A549 (cell line): ENCODE measurements around the gene POU6F1. TPM values are rescaled to one million over a fixed set of nuclear protein-coding genes. Genes with fewer than 3 reads are reported as not detected.
"Not testable (repeated sequence)": the region's sequence is repeated elsewhere in the genome, so short reads cannot be mapped to it uniquely, and the experiment has no call there.

ENCODE experiments used
- ATAC-seq, 2 experiments: fragments of 200-7000 bp in 1 of 2; fragments of >200 bp in 1 of 2; cut with Nextera tagmentation in 1 of 2; cut with Tn5 transposase in 1 of 2; 3 replicates each; pipeline versions ENCODE4 v1.8.0 to v1.9.1; 2018 to 2020; ENCODE audit warnings: mild to moderate bottlenecking in 1 of 2, moderate library complexity in 1 of 2
- CTCF ChIA-PET: fragments of 300-600 bp; sonication (Branson Sonifier 250); formaldehyde crosslinking; extraction: SDS; loops from one replicate; lab custom pipeline; 2021; ENCODE audit warnings: antibody characterized with exemption, inconsistent platforms; lab: Yijun Ruan, JAX
- POLR2A ChIA-PET: fragments of 350-600 bp; formaldehyde crosslinking; extraction: SDS; loops from one replicate; lab custom pipeline; 2021; ENCODE audit warnings: antibody characterized with exemption, inconsistent platforms; lab: Yijun Ruan, JAX
- DNase-seq, 2 experiments: peaks; one replicate each; pipeline versions ENCODE4 v3.0.0 to v3.0.0-alpha.2; 2011 to 2016; ENCODE audit warnings: low read depth in 1 of 2, low spot score in 1 of 2
- FAIRE-seq: peaks from 2 replicates; lab custom pipeline; 2011; peaks lifted over from hg19 to GRCh38; lab: Jason Lieb, UNC
- H3K27ac ChIP-seq, 2 experiments: fragments of >200 bp; sonication (Bioruptor Twin); formaldehyde crosslinking; 3 replicates each; pipeline ENCODE4 v1.5.1; 2016 to 2017
- H3K4me1 ChIP-seq: fragments of >200 bp; sonication (Bioruptor Twin); formaldehyde crosslinking; 3 replicates; pipeline ENCODE4 v1.6.1; 2016
- H3K4me2 ChIP-seq: fragments of >200 bp; sonication (Bioruptor Twin); formaldehyde crosslinking; 3 replicates; pipeline ENCODE4 v1.6.1; 2016
- H3K4me3 ChIP-seq: fragments of >200 bp; sonication (Bioruptor Twin); formaldehyde crosslinking; 3 replicates; pipeline ENCODE4 v1.5.1; 2016
- H3K9me3 ChIP-seq: fragments of >200 bp; sonication (Bioruptor Twin); formaldehyde crosslinking; 3 replicates; pipeline ENCODE4 v1.6.1; 2016
- CBX8 ChIP-seq: fragments of 200-600 bp; sonication (generic); IDR thresholded peaks from 2 replicates; pipeline ENCODE4 v1.6.1; 2016
- CEBPB ChIP-seq, 2 experiments: fragments of >200 bp in 1 of 2; sonication (Bioruptor Twin) in 1 of 2; formaldehyde crosslinking in 1 of 2; IDR thresholded peaks; 2 replicates each; pipeline ENCODE4 v1.6.1; 2012 to 2016
- CHD4 ChIP-seq: fragments of 200-600 bp; sonication (generic); IDR thresholded peaks from 2 replicates; pipeline ENCODE4 v1.6.1; 2016; ENCODE audit warnings: antibody characterized with exemption, mild to moderate bottlenecking, borderline replicate concordance
- EP300 ChIP-seq, 2 experiments: fragments of >200 bp; sonication (Bioruptor Twin); formaldehyde crosslinking; IDR thresholded peaks; 2 replicates in 1 of 2; 3 replicates in 1 of 2; pipeline ENCODE4 v1.6.1; 2016 to 2017
- FOSB ChIP-seq: fragments of 250-450 bp; sonication (Bioruptor Pico); IDR thresholded peaks from 2 replicates; pipeline ENCODE4 v1.5.0; 2020; ENCODE audit warnings: mild to moderate bottlenecking, moderate library complexity
- GATA3 ChIP-seq: IDR thresholded peaks from 2 replicates; pipeline ENCODE4 v1.6.1; 2012; ENCODE audit warnings: borderline replicate concordance
- HOXB13 ChIP-seq: fragments of 250-450 bp; sonication (Bioruptor Pico); IDR thresholded peaks from 2 replicates; pipeline ENCODE4 v1.5.0; 2020; ENCODE audit warnings: low read depth, mild to moderate bottlenecking, moderate library complexity
- JUN ChIP-seq, 2 experiments: fragments of >200 bp; sonication (Bioruptor Twin); formaldehyde crosslinking; IDR thresholded peaks; 2 replicates in 1 of 2; 3 replicates in 1 of 2; pipeline ENCODE4 v1.6.1; 2016 to 2017
- KDM1A ChIP-seq: fragments of 200-600 bp; sonication (generic); IDR thresholded peaks from 2 replicates; pipeline ENCODE4 v1.6.1; 2016; ENCODE audit warnings: low read depth, mild to moderate bottlenecking
- KDM5A ChIP-seq: fragments of 200-600 bp; sonication (generic); IDR thresholded peaks from 2 replicates; pipeline ENCODE4 v1.6.1; 2016; ENCODE audit warnings: antibody characterized with exemption, mild to moderate bottlenecking
- MAFK ChIP-seq: fragments of 450-650 bp; IDR thresholded peaks from 2 replicates; pipeline ENCODE4 v1.6.1; 2014; ENCODE audit not compliant: partially characterized antibody
- MYC ChIP-seq: IDR thresholded peaks from 2 replicates; pipeline ENCODE4 v1.6.1; 2012; ENCODE audit warnings: mild to moderate bottlenecking, inconsistent platforms, low read length, improper control_type of control experiment, borderline replicate concordance
- NR3C1 ChIP-seq: fragments of >200 bp; sonication (Bioruptor Twin); formaldehyde crosslinking; IDR thresholded peaks from 3 replicates; pipeline ENCODE4 v1.6.1; 2017
- PHF8 ChIP-seq: fragments of 200-600 bp; sonication (generic); IDR thresholded peaks from 2 replicates; pipeline ENCODE4 v1.6.1; 2016; ENCODE audit warnings: low read depth, mild to moderate bottlenecking, antibody characterized with exemption, moderate library complexity, borderline replicate concordance
- POLR2A ChIP-seq: IDR thresholded peaks from 2 replicates; pipeline ENCODE4 v1.6.1; 2012; ENCODE audit warnings: mild to moderate bottlenecking, low read length
- POLR2AphosphoS2 ChIP-seq: conservative IDR thresholded peaks from 2 replicates; pipeline ENCODE4 v1.6.1; 2012; ENCODE audit warnings: low read length, improper control_type of control experiment, inconsistent platforms
- SMC3 ChIP-seq: fragments of >200 bp; sonication (Bioruptor Twin); formaldehyde crosslinking; IDR thresholded peaks from 3 replicates; pipeline ENCODE4 v1.6.1; 2018; ENCODE audit warnings: inconsistent platforms
- TP53 ChIP-seq: fragments of 250-450 bp; sonication (Bioruptor Pico); IDR thresholded peaks from 2 replicates; pipeline ENCODE4 v1.5.0; 2021; ENCODE audit warnings: mild to moderate bottlenecking, moderate library complexity
- ZFP36 ChIP-seq: fragments of 450-650 bp; IDR thresholded peaks from 2 replicates; pipeline ENCODE4 v1.6.1; 2014; ENCODE audit warnings: borderline replicate concordance; ENCODE audit not compliant: partially characterized antibody
- ZNF302 ChIP-seq: fragments of 250-450 bp; sonication (Bioruptor Pico); IDR thresholded peaks from 2 replicates; pipeline ENCODE4 v1.9.0; 2021; ENCODE audit warnings: inconsistent platforms, mild to moderate bottlenecking, moderate library complexity
- WGBS: methylation state at CpG from one replicate; pipeline ENCODE4 v1.1.6; 2017; ENCODE audit errors: missing lambda C conversion rate; 5-methylcytosine and 5-hydroxymethylcytosine counted together
- polyA plus RNA-seq, 4 experiments: library from polyadenylated mRNA; depleted of rRNA in 3 of 4; stranded (reverse); fragments of >200 nt; fragmentation: RNase III in 1 of 4; extraction: RNeasy Plus Mini Kit Qiagen cat#74134 plus additional on column Dnase treatment in 1 of 4; gene quantifications; 2 replicates in 3 of 4; 3 replicates in 1 of 4; pipeline ENCODE4 v1.2.3, GENCODE V29; 2011 to 2017
- TF ChIP-seq, protein P1 (sequence below): IDR thresholded peaks from 2 replicates; pipeline ENCODE4 v1.6.1; 2012
- TF ChIP-seq, protein P2 (sequence below): fragments of 450-650 bp; IDR thresholded peaks from 2 replicates; pipeline ENCODE4 v1.6.1; 2014; ENCODE audit warnings: antibody characterized with exemption
- TF ChIP-seq, protein P3 (sequence below): fragments of >200 bp; sonication (Bioruptor Twin); formaldehyde crosslinking; IDR thresholded peaks from 2 replicates; pipeline ENCODE4 v1.6.1; 2016
- TF ChIP-seq, protein P4 (sequence below): fragments of 250-450 bp; sonication (Bioruptor Pico); IDR thresholded peaks from 2 replicates; pipeline ENCODE4 v1.5.0; 2021; ENCODE audit warnings: mild to moderate bottlenecking, moderate library complexity, borderline replicate concordance

POU6F1 gene
- polyA plus RNA-seq, 2 of the 4 experiments (the other 2 are of a cell fraction), result 0.58 to 1.3 TPM

DNA sequence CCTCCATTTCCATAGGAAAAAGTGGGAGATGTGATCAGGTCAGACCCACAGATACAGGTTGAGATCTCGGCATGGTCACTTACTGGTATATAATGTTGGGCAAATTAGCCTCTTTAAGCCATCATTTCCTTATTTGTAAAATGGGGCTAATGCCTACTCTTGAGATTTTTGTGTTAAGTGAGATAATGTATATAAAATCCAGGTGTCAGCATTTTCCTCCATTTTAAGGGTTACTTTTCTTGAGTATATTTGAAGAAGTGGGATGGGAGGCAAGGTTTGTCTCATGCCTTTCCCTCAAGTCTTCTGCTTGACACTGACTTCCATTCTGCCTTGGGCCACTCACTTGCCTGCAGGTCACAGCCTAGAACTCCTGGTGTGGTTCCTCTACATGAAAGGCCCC lies 10.1 kb upstream of the POU6F1 start:
- FAIRE-seq (no peak), ATAC-seq (no peak), DNase-seq (no peak)
- CTCF ChIA-PET, result interaction anchor here (0.7 to 1.4 kb wide), 2 partner anchors 9 to 10 kb away, joined by 3 to 4 read pairs; partner anchors contain the start of gene POU6F1
- 85% methylated on average over 1 of the region's 1 CpG for WGBS
- H3K9me3 ChIP-seq, result no peaks in the 10 kb centered on the region
- H3K27ac ChIP-seq, result no peak overlapping the region
- H3K4me2 ChIP-seq, result no peak overlapping the region
- POLR2A ChIA-PET, result interaction anchor here (0.6 kb wide), 1 partner anchor 145 kb away, joined by 3 read pairs; the partner anchor contains the start of gene CSRNP2
- TF ChIP-seq MAFK (peak; percentile 90), CHD4 (no peak)
- H3K4me1 ChIP-seq, result no peaks in the 10 kb centered on the region; the same call in 2 of the 3 replicates
- no peak overlapping the region for H3K4me3 ChIP-seq

DNA sequence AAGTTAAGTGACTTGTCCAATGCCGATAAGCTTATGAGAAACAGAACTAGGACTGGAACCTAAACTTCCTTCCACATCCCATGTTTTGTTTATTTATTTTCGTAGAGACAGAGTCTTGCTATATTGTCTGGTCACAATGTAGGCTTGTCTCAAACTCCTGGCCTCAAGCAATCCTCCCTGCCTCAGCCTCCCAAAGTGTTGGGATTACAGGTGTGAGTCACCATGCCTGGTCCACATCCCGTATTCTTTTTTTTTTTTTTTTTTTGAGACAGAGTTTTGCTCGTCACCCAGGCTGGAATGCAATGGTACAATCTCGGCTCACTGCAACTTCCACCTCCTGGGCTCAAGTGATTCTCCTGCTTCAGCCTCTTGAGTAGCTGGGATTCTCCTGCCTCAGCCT lies 9.2 kb upstream of the POU6F1 start:
- FAIRE-seq, H3K4me2 ChIP-seq, ATAC-seq, H3K4me1 ChIP-seq, H3K4me3 ChIP-seq, H3K9me3 ChIP-seq, H3K27ac ChIP-seq, DNase-seq, POLR2A ChIA-PET: not testable (repeated sequence)
- WGBS, result 82% methylated on average over 5 of the region's 5 CpGs
- CTCF ChIA-PET, result interaction anchor here (0.7 kb wide), 2 partner anchors 9 to 12 kb away, joined by 3 read pairs; partner anchors contain the start of gene POU6F1

DNA sequence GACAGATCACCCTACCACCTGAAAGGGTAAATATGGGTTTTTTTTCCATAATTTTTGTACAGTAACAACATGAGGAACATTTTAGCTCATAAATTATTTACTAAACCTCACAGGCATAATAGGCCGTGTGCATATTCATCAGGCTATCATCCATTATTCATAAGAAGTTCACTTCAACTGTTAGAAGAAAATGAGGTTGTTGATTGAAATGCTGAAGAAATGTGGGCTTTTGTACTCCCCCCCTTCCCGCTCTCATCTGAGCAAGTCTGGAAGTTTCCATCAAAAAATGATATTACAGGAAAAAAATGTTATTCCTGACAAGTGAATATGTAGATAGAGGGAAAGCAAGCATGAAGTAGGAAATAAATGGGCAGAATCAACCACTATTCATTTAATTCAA lies 7.9 kb upstream of the POU6F1 start:
- TF ChIP-seq MYC, result no peak
- TF ChIP-seq, protein P1, sequence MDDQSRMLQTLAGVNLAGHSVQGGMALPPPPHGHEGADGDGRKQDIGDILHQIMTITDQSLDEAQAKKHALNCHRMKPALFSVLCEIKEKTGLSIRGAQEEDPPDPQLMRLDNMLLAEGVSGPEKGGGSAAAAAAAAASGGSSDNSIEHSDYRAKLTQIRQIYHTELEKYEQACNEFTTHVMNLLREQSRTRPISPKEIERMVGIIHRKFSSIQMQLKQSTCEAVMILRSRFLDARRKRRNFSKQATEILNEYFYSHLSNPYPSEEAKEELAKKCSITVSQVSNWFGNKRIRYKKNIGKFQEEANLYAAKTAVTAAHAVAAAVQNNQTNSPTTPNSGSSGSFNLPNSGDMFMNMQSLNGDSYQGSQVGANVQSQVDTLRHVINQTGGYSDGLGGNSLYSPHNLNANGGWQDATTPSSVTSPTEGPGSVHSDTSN, result no peak
- CTCF ChIA-PET, result no interaction called here
- no peak for FAIRE-seq
- 90% methylated on average over 2 of the region's 2 CpGs for WGBS
- Histone ChIP-seq H3K4me1 (peaks cover 9% of the 10 kb centered on the region; the same call in 2 of the 3 replicates), H3K4me2 (no peak overlapping the region), H3K4me3 (no peak overlapping the region), H3K9me3 (no peaks in the 10 kb centered on the region), H3K27ac (no peak overlapping the region)
- DNase-seq, result no peak
- ATAC-seq, result no peak
- POLR2A ChIA-PET, result no interaction called here

DNA sequence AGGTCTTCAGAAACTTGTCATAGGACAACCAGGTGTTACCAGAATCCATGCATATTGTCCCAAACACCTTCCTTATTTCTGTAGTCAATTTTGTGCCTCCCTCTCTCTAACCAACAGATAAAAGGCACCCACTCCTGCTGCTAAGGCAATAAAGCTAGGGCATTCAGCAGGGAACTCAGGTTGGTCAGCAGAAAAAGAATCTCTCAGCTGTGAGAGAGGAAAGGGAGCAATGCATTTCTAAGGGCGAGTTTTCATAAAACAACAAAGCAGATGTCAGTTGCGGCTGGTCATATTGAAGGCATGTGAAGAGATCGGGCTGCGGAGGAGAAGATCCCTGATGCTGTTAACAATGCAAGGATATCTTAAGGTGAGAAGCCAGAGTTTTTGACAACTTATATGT lies 7.4 kb upstream of the POU6F1 start:
- Histone ChIP-seq H3K4me3 (no peak overlapping the region), H3K9me3 (no peaks in the 10 kb centered on the region), H3K4me1 (peaks cover 9% of the 10 kb centered on the region; the same call in 2 of the 3 replicates), H3K27ac (no peak overlapping the region), H3K4me2 (no peak overlapping the region)
- ATAC-seq (no peak), FAIRE-seq (no peak), DNase-seq (no peak)
- CTCF ChIA-PET, result no interaction called here
- no peak for TF ChIP-seq POLR2AphosphoS2
- no peak for TF ChIP-seq GATA3
- TF ChIP-seq, protein P2, sequence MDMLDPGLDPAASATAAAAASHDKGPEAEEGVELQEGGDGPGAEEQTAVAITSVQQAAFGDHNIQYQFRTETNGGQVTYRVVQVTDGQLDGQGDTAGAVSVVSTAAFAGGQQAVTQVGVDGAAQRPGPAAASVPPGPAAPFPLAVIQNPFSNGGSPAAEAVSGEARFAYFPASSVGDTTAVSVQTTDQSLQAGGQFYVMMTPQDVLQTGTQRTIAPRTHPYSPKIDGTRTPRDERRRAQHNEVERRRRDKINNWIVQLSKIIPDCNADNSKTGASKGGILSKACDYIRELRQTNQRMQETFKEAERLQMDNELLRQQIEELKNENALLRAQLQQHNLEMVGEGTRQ, result no peak
- no peak for TF ChIP-seq POLR2A
- TF ChIP-seq, protein P3, sequence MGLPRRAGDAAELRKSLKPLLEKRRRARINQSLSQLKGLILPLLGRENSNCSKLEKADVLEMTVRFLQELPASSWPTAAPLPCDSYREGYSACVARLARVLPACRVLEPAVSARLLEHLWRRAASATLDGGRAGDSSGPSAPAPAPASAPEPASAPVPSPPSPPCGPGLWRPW, result no peak
- no peak for TF ChIP-seq PHF8
- TF ChIP-seq KDM1A, result no peak
- POLR2A ChIA-PET, result no interaction called here
- WGBS, result 93% methylated on average over 4 of the region's 4 CpGs

DNA sequence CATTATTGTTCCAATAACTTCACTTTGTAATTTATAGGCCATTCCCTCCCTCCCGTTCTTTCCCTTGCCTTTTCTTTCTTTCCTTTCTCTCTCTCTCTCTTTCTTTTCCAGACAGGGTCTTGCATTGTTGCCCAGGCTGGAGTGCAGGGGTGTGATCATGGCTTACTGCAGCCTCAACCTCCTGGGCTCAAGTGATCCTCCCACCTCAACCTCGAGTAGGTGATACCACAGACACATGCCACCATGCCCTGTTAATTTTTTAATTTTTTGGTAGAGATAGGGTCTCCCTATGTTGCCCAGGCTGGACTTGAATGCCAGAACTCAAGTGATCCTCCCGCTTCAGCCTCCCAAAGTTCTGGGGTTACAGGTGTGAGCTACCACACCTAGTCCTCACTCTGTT lies 6.8 kb upstream of the POU6F1 start:
- CTCF ChIA-PET, result no interaction called here
- no peak overlapping the region for H3K4me2 ChIP-seq
- TF ChIP-seq, protein P4, sequence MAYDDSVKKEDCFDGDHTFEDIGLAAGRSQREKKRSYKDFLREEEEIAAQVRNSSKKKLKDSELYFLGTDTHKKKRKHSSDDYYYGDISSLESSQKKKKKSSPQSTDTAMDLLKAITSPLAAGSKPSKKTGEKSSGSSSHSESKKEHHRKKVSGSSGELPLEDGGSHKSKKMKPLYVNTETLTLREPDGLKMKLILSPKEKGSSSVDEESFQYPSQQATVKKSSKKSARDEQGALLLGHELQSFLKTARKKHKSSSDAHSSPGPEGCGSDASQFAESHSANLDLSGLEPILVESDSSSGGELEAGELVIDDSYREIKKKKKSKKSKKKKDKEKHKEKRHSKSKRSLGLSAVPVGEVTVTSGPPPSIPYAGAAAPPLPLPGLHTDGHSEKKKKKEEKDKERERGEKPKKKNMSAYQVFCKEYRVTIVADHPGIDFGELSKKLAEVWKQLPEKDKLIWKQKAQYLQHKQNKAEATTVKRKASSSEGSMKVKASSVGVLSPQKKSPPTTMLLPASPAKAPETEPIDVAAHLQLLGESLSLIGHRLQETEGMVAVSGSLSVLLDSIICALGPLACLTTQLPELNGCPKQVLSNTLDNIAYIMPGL (CRISPR knock-in tag), result no peak
- TF ChIP-seq KDM1A (no peak), TP53 (no peak), SMC3 (no peak), JUN (IDR thresholded peaks at IDR 0.05) (no peak), KDM5A (no peak), FOSB (CRISPR knock-in tag) (no peak), ZFP36 (no peak), POLR2A (no peak), CEBPB (IDR thresholded peaks at IDR 0.05) (no peak), EP300 (IDR thresholded peaks at IDR 0.05) (no peak), CBX8 (no peak), HOXB13 (CRISPR knock-in tag) (no peak), NR3C1 (no peak), ZNF302 (no peak)
- TF ChIP-seq, protein P1, result no peak

More for the DNA sequence above, 6.8 kb upstream of the POU6F1 start:
- Histone ChIP-seq H3K4me1 (peaks cover 9% of the 10 kb centered on the region; the same call in 2 of the 3 replicates), H3K4me3 (no peak overlapping the region), H3K9me3 (no peaks in the 10 kb centered on the region), H3K27ac (no peak overlapping the region)
- 74% methylated on average over 3 of the region's 3 CpGs for WGBS
- ATAC-seq (no peak), DNase-seq (no peak), FAIRE-seq (no peak)
- POLR2A ChIA-PET, result no interaction called here
